Small intestine (tissue), 7 donors: ENCODE measurements around the gene P2RY2. TPM values are rescaled to one million over a fixed set of nuclear protein-coding genes. Genes with fewer than 3 reads are reported as not detected.
A peak's percentile ranks its signal among the peaks of the same experiment; 100 is the strongest.

Source experiments
- DNase-seq, 2 donors: peaks; one replicate each; pipeline versions ENCODE4 v3.0.0 to v3.0.0-alpha.2; 2013
- FAIRE-seq: peaks from 2 replicates; lab custom pipeline; 2012; peaks lifted over from hg19 to GRCh38; lab: Jason Lieb, UNC
- H3K27ac ChIP-seq, 3 donors: one replicate each; pipeline ENCODE4 v1.5.1; 2013; ENCODE audit warnings: low read length in 2 of 3, mild to moderate bottlenecking in 2 of 3, control low read depth in 1 of 3, inconsistent platforms in 1 of 3, low read depth in 1 of 3, moderate library complexity in 1 of 3
- H3K27me3 ChIP-seq, 3 donors: one replicate each; pipeline ENCODE4 v1.6.1; 2013; ENCODE audit warnings: low read length in 3 of 3, inconsistent platforms in 1 of 3; ENCODE audit not compliant: control insufficient read depth in 3 of 3, insufficient read depth in 3 of 3
- H3K36me3 ChIP-seq, 3 donors: one replicate each; pipeline ENCODE4 v1.6.1; 2013; ENCODE audit warnings: low read length in 3 of 3, inconsistent platforms in 1 of 3, low read depth in 1 of 3, mild to moderate bottlenecking in 1 of 3, moderate library complexity in 1 of 3; ENCODE audit not compliant: control insufficient read depth in 3 of 3, insufficient read depth in 2 of 3
- H3K4me1 ChIP-seq, 3 donors: one replicate each; pipeline ENCODE4 v1.6.1; 2013; ENCODE audit warnings: low read length in 2 of 3, inconsistent platforms in 1 of 3, low read depth in 1 of 3, mild to moderate bottlenecking in 1 of 3, moderate library complexity in 1 of 3; ENCODE audit not compliant: control insufficient read depth in 3 of 3, insufficient read depth in 2 of 3
- H3K4me3 ChIP-seq, 3 donors: one replicate each; pipeline ENCODE4 v1.5.1; 2013; ENCODE audit warnings: low read length in 3 of 3, control low read depth in 1 of 3, inconsistent platforms in 1 of 3, low read depth in 1 of 3, mild to moderate bottlenecking in 1 of 3, moderate library complexity in 1 of 3
- H3K9me3 ChIP-seq, 2 donors: one replicate each; pipeline ENCODE4 v1.6.1; 2013; ENCODE audit warnings: low read depth in 1 of 2, low read length in 1 of 2; ENCODE audit not compliant: control insufficient read depth in 2 of 2, insufficient read depth in 1 of 2
- WGBS, 3 donors: extraction: QIAGEN DNeasy Blood & Tissue Kit; methylation state at CpG; one replicate each; pipeline ENCODE4 v1.1.7; 2013; 5-methylcytosine and 5-hydroxymethylcytosine counted together
- polyA plus RNA-seq, 4 donors: library from polyadenylated mRNA; stranded (reverse) in 3 of 4; unstranded in 1 of 4; fragments of 200-250 nt in 3 of 4; fragments of 120-200 nt in 1 of 4; gene quantifications; one replicate each; pipeline versions ENCODE4 v1.2.1 to v1.2.3, GENCODE V29; 2013
- donor health status: healthy with polysubstance abuse.
- donor health status: control.
- donor health status: control.
- donor health status: Bipolar disorder and iron deficiency.
- donor health status: healthy.

The P2RY2 gene
- polyA plus RNA-seq, 4 donors: 4.1 to 7.4 (median 5.6) TPM

GRCh38 chr11:73242251-73243092, 24.4 kb downstream of the P2RY2 start:
- peak overlapping the region in 1 of 3 donors; percentile 18 for H3K4me3 ChIP-seq
- H3K9me3 ChIP-seq: no peaks in the 10 kb centered on the region
- 27 to 36% (median 32%) methylated on average over 12 of the region's 12 CpGs for WGBS, 3 donors
- DNase-seq: peak; percentile 74 to 84
- no peaks in the 10 kb centered on the region for H3K4me1 ChIP-seq
- no peak for FAIRE-seq
- H3K27ac ChIP-seq: no peak overlapping the region
- H3K27me3 ChIP-seq: no peaks in the 10 kb centered on the region
- H3K36me3 ChIP-seq: peaks cover 0 to 9% (median 0%) of the 10 kb centered on the region in 3 donors

- H3K4me1 ChIP-seq: no peaks in the 10 kb centered on the region
- H3K27me3 ChIP-seq: no peaks in the 10 kb centered on the region
- FAIRE-seq (no peak), DNase-seq (no peak)
- H3K36me3 ChIP-seq: peaks cover 0 to 4% (median 0%) of the 10 kb centered on the region in 3 donors
- 68 to 85% (median 77%) methylated on average over 8 of the region's 8 CpGs for WGBS, 3 donors
- H3K27ac ChIP-seq: no peak overlapping the region
- no peak overlapping the region for H3K4me3 ChIP-seq
- no peaks in the 10 kb centered on the region for H3K9me3 ChIP-seq
Observed at GRCh38 chr11:73243093-73243485, 25.0 kb downstream of the P2RY2 start.

- 58 to 72% (median 62%) methylated on average over 4 of the region's 4 CpGs for WGBS, 3 donors
- FAIRE-seq: no peak
Observed at GRCh38 chr11:73244589-73245240, 26.6 kb downstream of the P2RY2 start.

GRCh38 chr11:73245461-73245860, 27.4 kb downstream of the P2RY2 start:
- H3K4me3 ChIP-seq: no peak overlapping the region
- H3K4me1 ChIP-seq: no peaks in the 10 kb centered on the region
- no peaks in the 10 kb centered on the region for H3K36me3 ChIP-seq
- FAIRE-seq (no peak), DNase-seq (peak in 1 of 2 donors; percentile 21)
- no peak overlapping the region for H3K27ac ChIP-seq
- WGBS, 3 donors: 41 to 69% (median 46%) methylated on average over 6 of the region's 6 CpGs
- no peaks in the 10 kb centered on the region for H3K9me3 ChIP-seq
- no peaks in the 10 kb centered on the region for H3K27me3 ChIP-seq

More at GRCh38 chr11:73244589-73245240, 26.6 kb downstream of the P2RY2 start:
- Histone ChIP-seq H3K4me1 (no peaks in the 10 kb centered on the region), H3K27ac (no peak overlapping the region), H3K36me3 (no peaks in the 10 kb centered on the region), H3K9me3 (no peaks in the 10 kb centered on the region), H3K4me3 (no peak overlapping the region), H3K27me3 (no peaks in the 10 kb centered on the region)
- no peak for DNase-seq

- H3K9me3 ChIP-seq: no peaks in the 10 kb centered on the region
- no peaks in the 10 kb centered on the region for H3K36me3 ChIP-seq
- 83 to 87% (median 87%) methylated on average over 2 of the region's 2 CpGs for WGBS, 3 donors
- no peaks in the 10 kb centered on the region for H3K4me1 ChIP-seq
- no peak for FAIRE-seq
- H3K4me3 ChIP-seq: no peak overlapping the region
- DNase-seq: no peak
- no peaks in the 10 kb centered on the region for H3K27me3 ChIP-seq
- no peak overlapping the region for H3K27ac ChIP-seq
Observed at GRCh38 chr11:73246303-73246702, 28.2 kb downstream of the P2RY2 start.

- no peak overlapping the region for H3K4me3 ChIP-seq
- no peaks in the 10 kb centered on the region for H3K4me1 ChIP-seq
- no peaks in the 10 kb centered on the region for H3K36me3 ChIP-seq
- FAIRE-seq: no peak
- no peaks in the 10 kb centered on the region for H3K27me3 ChIP-seq
- no peaks in the 10 kb centered on the region for H3K9me3 ChIP-seq
- H3K27ac ChIP-seq: peak overlapping the region in 1 of 3 donors; percentile 49
- no peak for DNase-seq
- WGBS, 3 donors: 82 to 97% (median 91%) methylated on average over 3 of the region's 3 CpGs
Observed at GRCh38 chr11:73248526-73249185, 30.6 kb downstream of the P2RY2 start.

GRCh38 chr11:73249304-73249703, 31.2 kb downstream of the P2RY2 start:
- Histone ChIP-seq H3K27me3 (no peaks in the 10 kb centered on the region), H3K4me3 (no peak overlapping the region), H3K4me1 (no peaks in the 10 kb centered on the region), H3K27ac (peak overlapping the region in 1 of 3 donors; percentile 63), H3K9me3 (no peaks in the 10 kb centered on the region), H3K36me3 (no peaks in the 10 kb centered on the region)
- no peak for DNase-seq
- 61 to 85% (median 78%) methylated on average over 5 of the region's 5 CpGs for WGBS, 3 donors
- FAIRE-seq: no peak
